Activated T-cell treated with anti-CD3 and anti-CD28 coated beads for 1 hour (primary cell): ENCODE results near the gene KANTR.

Experiments used
- DNase-seq: peaks from one replicate; pipeline ENCODE4 v3.0.0-alpha.2; 2020; ENCODE audit warnings: low read depth

Gene KANTR

GRCh38 chrX:53081925-53082772 lies 11.8 kb upstream of the KANTR start, which contains the start of gene TSPYL2:
TSS of gene TSPYL2 (plus strand) at chrX:53082367. CDS start at chrX:53082499, 132 bp downstream.
- peak; percentile 88 for DNase-seq

DNA sequence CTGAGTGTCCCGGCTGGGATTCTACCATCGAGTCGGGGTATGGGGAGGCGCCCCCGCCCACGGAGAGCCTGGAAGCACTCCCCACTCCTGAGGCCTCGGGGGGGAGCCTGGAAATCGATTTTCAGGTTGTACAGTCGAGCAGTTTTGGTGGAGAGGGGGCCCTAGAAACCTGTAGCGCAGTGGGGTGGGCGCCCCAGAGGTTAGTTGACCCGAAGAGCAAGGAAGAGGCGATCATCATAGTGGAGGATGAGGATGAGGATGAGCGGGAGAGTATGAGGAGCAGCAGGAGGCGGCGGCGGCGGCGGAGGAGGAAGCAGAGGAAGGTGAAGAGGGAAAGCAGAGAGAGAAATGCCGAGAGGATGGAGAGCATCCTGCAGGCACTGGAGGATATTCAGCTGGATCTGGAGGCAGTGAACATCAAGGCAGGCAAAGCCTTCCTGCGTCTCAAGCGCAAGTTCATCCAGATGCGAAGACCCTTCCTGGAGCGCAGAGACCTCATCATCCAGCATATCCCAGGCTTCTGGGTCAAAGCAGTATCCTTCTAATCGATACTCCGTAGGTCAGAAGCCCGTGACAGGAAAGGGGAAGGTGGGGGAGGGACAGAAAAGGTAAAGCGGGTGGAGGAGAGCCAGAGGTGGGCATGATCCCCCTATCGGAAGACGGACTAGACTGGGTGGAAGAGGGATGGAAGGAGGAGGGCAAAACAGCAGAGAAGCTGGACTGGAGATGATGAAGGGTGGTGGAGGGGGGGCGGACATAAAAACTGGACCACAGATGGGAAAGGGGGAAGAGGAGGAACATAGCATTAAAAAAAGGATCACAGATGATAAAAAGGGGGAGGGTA lies 10.9 kb upstream of the KANTR start:
- no peak for DNase-seq

DNA sequence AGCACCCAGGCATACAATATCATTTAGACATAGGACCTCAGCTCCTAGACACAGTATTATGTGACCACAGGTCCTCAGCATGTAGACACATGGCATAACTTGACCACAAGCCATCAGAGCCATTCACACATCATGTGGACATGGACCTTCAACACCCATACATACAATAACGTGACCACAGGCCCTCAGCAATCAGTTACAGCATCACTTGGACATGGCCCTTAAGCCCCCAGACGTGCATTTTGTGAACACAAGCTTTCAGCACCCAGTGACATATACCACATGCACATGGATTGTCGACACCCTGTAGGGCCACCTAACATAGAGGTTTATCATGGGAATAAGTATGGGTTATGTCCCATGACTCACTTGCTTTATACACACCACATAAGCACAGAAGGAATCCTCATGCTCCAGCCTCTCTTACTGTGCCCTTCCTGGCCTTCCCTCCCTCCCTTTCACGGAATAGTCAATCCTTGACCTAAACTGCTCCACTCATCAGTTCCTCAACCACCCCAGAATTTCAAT lies 9.8 kb upstream of the KANTR start:
- DNase-seq = no peak

DNA sequence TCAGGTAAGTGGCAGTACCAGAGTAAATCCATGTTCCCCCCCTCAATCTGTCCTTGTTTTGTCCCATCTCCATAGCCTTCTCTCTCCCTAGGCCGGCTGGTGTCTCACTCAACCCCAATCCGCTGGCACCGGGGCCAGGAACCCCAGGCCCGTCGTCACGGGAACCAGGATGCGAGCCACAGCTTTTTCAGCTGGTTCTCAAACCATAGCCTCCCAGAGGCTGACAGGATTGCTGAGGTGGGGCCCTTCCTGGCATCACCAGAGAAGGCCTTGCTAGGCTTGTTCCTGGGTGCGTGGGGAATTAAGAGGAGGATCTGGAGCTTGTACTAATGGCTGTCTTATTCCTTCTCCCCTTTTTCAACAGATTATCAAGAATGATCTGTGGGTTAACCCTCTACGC lies 9.1 kb upstream of the KANTR start:
- no peak for DNase-seq

- no peak for DNase-seq
Measured at GRCh38 chrX:53085661-53086229, 8.2 kb upstream of the KANTR start.

DNA sequence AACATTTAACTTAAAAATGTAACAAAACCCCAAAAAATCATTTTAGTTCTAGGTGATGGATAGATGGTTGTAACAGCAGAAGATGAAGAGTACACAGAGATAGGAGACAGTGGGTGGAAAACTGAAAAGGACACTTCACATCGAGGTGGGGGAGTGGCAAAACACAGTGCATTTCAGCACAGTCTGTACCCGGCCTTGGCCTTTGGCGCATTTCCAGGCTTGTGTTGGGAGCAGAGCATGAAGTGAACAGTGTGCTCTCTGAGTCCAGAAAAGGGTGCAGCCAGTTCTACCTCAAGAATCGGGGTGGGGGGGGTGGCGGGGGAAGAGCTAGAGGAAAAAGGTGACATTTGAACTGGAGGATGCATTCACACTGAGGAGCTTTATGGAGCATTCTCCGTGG lies 7.5 kb upstream of the KANTR start:
- DNase-seq = no peak

DNA sequence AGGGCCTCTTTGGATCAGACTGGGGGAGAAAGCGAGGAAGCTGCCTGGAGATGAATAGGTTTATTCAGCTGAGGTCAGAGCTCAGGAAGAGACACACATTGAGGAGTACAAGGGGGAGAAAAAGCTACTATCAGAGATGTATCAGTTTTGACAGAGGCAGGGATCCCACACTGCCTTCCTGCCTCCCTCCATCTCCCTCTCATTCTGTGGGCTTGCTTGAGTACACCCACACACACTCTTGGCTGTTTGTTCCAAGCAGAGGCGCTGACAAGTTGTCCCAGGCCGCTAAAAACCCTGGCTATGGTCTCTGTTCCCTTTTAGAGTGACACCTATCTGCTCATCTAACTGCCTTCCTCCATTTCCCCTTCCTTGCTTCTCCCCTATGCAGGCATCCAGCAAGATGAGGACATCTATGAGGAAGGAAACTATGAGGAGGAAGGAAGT lies 6.5 kb upstream of the KANTR start:
- no peak for DNase-seq

DNA sequence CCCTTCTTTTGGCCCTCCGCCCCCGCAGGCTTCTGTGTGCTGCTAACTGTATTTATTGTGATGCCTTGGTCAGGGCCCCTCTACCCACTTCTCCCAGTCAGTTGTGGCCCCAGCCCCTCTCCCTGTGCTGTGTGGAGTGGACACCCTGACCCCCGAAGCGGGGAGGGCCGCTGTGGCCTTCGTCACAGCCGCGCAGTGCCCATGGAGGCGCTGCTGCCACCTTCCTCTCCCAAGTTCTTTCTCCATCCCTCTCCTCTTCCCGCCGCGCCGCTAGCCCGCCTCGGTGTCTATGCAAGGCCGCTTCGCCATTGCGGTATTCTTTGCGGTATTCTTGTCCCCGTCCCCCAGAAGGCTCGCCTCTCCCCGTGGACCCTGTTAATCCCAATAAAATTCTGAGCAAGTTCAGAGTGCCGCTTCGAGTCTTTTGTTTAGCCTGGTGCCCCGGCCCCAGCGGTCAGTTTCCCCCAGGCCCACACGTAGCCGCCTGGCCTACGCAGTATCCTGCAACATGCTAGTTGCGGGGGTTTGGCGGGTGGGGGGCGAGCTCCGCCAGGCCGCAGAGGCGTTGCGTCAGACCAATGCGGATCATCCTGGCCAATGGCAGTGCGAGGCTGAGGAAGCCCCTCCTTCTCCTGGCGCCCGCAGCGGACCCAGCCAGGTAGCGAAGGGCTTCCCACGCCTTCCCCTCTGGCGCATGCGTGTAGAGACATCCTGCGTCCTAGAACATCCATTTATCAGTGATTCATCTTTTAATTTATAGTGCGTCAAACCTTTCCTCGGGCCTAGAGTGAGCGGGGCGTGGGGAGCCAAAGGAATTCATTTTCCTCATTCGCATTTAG lies 5.6 kb upstream of the KANTR start:
- DNase-seq = peak; percentile 65

- DNase-seq = no peak
Measured at GRCh38 chrX:53089224-53089842, 4.6 kb upstream of the KANTR start.

- DNase-seq = no peak
Measured at GRCh38 chrX:53089925-53090324, 4.0 kb upstream of the KANTR start.

- DNase-seq = no peak
Measured at GRCh38 chrX:53091354-53091753, 2.6 kb upstream of the KANTR start.

- DNase-seq = peak; percentile 62
Measured at GRCh38 chrX:53093177-53093655, 726 bp upstream of the KANTR start.

GRCh38 chrX:53094582-53094905 lies 602 bp downstream of the KANTR start:
- DNase-seq = no peak

- DNase-seq = no peak
Measured at GRCh38 chrX:53095796-53096195, 1.9 kb downstream of the KANTR start.

DNA sequence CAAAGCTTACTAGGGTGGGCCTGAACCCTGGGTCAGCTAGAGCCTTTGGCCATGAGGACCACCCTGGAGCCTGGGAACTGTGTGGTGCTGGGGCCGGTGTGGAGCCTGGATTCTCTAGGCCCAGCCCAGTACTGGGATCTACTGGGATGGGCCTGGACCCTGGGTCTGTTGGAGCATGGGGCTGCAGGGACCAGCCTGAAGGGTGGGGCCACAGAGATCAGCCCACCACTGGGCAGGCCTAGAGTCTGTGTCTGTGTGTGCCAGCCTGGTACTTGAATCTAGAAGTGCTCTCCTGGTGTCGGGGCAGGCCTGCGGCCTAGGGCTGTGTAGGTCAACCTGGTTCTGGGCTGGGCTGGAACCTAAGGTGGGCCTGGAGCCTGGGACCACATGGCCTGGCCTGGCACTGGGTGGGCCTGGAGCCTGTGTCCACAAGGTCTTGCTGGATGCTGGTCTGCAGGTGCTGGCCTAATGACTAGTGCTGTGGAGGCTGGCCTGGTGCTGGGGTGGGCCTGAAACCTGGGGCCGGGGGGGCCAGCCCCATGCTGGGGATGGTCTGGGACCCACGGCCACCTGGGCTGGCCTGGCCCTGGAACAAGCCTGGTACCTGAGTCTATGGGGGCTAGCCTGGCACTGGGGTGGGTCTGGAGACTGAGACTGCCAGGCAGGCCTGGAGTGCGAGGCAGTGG lies 21.1 kb downstream of the KANTR start:
- DNase-seq = no peak

- no peak for DNase-seq
Measured at GRCh38 chrX:53115550-53115874, 21.6 kb downstream of the KANTR start.

DNA sequence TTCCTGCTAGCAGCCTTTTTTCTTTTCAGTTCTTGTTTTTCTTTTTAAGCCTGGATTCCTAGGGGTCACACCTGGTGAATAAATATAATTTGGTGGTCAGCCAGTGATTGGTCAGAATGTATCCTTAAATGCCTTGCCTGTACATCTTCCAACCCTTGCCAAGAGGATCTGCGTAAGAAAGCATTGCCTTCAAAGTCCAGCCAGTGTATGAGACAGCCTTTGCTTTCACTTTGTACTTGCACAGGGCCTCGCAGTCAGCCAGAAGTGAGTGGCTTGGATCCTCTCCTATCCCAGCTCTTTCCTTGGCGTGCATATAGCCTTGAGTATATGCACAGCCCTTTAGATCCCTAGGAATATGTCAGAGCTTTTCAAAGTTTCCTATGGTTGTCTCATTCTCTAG lies 22.2 kb downstream of the KANTR start:
- no peak for DNase-seq

GRCh38 chrX:53122013-53122412 lies 28.1 kb downstream of the KANTR start:
- no peak for DNase-seq

DNA sequence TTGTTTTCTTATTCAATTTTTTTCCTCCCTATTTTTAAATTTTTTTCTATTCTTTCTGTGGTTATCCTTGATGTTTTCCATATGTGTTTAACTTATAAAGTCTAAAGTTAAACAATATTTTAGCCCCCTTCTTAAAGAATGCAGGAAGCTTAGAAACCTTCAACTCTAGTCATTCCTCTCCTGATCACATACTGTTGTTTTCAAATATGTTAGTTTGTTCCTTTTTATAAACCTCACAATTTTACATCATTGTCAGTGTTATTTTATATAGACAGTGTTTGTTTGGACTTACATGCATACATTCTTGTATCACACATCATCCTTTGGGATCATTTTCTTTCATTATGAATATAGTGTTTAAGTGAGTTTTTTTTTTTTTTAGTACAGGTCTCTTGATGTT lies 31.6 kb downstream of the KANTR start:
- no peak for DNase-seq

- DNase-seq = no peak
Measured at GRCh38 chrX:53126377-53126776, 32.4 kb downstream of the KANTR start.
